ENCODE data around the gene AGL.

Gene AGL

GRCh38 chr1:99963041-99963795, 113.1 kb downstream of the AGL start:
- in situ Hi-C loops (cut with MboI; ENCODE audit: low pct_unique_long_range_greater_than_20kb, low sequenced_read_pairs, unreplicated experiment) = no loop called here
- DNase-seq (ENCODE audit: low spot score) = no peak
- no peak for TF ChIP-seq CTCF (IDR thresholded peaks at IDR 0.05; ENCODE audit: extremely low read depth, insufficient read depth, missing control alignments)

GRCh38 chr1:99964806-99965205, 114.6 kb downstream of the AGL start:
- no peak for DNase-seq (ENCODE audit: low spot score)
- no peak for TF ChIP-seq CTCF (IDR thresholded peaks at IDR 0.05; ENCODE audit: extremely low read depth, insufficient read depth, missing control alignments)
- in situ Hi-C loops (cut with MboI; ENCODE audit: low pct_unique_long_range_greater_than_20kb, low sequenced_read_pairs, unreplicated experiment) = no loop called here

DNA sequence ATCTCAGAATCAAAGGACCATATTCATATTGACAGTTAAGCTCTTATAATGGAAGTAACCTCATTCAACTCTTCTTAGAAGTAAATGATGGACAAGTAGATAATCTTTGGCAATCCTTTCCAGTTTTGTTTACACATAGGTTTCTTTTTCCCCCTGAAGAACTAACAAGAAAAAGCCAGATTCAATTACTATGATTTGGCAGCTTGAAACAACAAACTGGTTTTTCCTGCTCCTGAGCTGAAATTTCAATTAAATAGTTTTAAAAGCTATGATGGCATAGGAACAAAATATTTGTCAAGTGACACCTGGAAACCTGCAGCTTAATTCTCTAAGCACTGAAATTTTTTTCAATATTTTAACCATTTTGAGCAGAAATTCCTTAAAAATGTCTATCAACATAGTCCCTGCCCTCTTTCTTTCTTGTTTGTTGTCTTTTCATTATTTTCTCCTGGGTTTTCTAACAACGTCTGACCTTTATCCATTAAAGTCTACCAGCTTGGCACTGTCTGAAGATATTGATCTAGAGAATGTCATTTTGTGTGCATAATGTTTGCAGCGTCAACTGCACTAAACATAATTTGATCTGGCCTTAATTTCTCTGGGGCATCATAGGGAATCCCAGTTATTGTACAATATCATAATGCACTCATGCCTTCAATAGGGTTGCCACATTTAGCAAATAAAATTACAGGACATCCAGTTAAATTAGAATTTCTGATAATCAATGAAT, 115.7 kb downstream of the AGL start:
- no peak for TF ChIP-seq CTCF (IDR thresholded peaks at IDR 0.05; ENCODE audit: extremely low read depth, insufficient read depth, missing control alignments)
- no peak for DNase-seq (ENCODE audit: low spot score)
- in situ Hi-C loops (cut with MboI; ENCODE audit: low pct_unique_long_range_greater_than_20kb, low sequenced_read_pairs, unreplicated experiment) = no loop called here

- in situ Hi-C loops (cut with MboI; ENCODE audit: low pct_unique_long_range_greater_than_20kb, low sequenced_read_pairs, unreplicated experiment) = no loop called here
- no peak for TF ChIP-seq CTCF (IDR thresholded peaks at IDR 0.05; ENCODE audit: extremely low read depth, insufficient read depth, missing control alignments)
- no peak for DNase-seq (ENCODE audit: low spot score)
Measured at GRCh38 chr1:99968214-99968613, 118.1 kb downstream of the AGL start.

DNA sequence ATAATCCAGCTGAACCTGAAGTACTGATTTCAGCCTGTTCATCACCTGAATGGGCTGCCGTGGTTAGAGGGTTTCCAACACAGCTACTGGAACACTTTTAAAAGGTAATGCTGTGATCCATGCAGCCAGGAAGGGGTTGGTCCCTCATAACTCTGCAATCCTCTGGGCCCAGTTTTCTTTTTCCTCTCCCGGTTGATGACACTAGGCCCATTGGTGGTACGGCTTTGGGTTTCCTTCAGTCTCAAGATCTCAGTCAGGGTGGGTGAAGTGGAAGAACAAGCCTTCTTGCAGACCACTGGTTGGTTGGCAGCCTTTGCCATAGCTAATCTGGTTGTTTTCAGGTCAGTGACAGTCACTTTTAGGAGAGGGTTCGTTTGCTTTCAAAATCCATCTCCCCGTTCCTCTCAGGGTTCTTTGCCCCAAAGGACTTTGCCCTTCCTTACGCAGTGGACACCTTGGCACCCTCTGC, 119.1 kb downstream of the AGL start:
- in situ Hi-C loops (cut with MboI; ENCODE audit: low pct_unique_long_range_greater_than_20kb, low sequenced_read_pairs, unreplicated experiment) = no loop called here
- DNase-seq (ENCODE audit: low spot score) = no peak
- TF ChIP-seq CTCF (IDR thresholded peaks at IDR 0.05; ENCODE audit: extremely low read depth, insufficient read depth, missing control alignments) = no peak

DNA sequence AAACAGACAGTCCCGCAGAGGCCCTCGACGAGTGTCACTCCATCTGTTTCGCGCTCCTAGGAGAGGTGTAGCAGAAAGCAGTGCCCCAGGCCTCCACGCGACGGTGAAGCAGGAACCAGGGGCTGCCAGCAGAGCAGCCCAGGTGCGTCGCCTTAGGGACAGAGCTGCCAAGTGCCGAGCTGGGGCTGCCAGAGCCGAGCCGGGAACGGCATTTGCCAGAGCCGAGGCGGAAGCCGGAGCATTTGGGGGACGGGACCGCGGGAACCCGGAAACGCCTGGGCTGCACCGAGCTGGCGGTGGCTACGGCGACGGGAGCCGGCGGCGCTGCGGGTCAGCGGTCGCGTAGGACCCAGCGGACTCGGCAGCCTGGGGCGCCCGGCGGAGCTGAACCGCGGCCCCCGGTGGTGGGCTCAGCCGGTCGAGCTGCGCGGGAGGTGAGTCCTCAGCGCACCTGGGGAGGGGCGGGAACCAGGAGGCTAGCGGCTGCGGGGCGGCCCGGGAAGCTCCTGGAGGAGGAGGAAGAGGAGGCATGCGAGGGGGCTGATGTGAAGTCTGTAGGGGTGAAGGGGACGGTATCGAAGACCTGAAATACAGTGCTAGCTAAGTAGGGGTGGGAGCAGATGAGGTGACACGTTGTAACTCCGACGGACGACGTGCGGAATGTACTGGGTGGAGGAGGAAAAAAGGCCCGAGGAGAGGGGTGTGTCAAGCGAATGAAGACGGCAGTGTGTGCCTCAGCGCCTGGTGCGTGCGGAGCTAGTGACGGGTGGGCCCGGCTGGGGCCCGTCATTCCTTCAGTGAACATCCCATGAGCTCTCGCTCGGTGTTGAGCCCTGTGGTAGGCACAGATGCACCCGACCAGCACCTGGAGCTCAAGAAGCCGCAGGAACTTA, 119.8 kb downstream of the AGL start, which contains the start of gene SLC35A3:
SLC35A3 (plus strand) TSS at position 268 of the 893 bp plus-strand sequence. CDS start 23,559 bp downstream, outside the sequence.
- DNase-seq (ENCODE audit: low spot score) = peak; percentile 90
- no peak for TF ChIP-seq CTCF (IDR thresholded peaks at IDR 0.05; ENCODE audit: extremely low read depth, insufficient read depth, missing control alignments)
- in situ Hi-C loops (cut with MboI; ENCODE audit: low pct_unique_long_range_greater_than_20kb, low sequenced_read_pairs, unreplicated experiment) = no loop called here
